HG03097 (cell line): Measurements from ENCODE around the gene MID1.

ENCODE experiments used
- ATAC-seq: cut with Tn5 transposase; IDR thresholded peaks from one replicate; pipeline ENCODE4 v1.9.1; 2021; ENCODE audit not compliant: unreplicated experiment, low FRiP score

The MID1 gene

DNA sequence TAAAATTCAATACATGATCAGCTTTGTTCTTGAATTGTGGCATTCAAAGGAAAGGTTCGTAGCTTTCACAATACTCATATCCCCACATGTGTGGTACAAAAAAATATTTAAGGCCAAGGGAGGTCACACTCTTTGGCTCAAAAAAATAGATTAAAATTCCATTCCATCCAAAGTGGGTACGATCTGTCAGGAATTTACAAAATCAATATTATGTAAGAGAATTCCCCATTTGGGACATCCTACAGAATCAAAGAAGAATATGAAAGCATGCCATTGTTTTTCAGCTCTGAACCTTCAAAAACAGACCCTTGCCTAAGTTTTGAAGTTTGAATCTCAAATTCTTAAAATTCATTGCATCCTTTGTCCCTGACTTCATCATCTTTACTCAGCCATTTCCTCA is 85.8 kb downstream of the MID1 start:
- ATAC-seq = no peak

DNA sequence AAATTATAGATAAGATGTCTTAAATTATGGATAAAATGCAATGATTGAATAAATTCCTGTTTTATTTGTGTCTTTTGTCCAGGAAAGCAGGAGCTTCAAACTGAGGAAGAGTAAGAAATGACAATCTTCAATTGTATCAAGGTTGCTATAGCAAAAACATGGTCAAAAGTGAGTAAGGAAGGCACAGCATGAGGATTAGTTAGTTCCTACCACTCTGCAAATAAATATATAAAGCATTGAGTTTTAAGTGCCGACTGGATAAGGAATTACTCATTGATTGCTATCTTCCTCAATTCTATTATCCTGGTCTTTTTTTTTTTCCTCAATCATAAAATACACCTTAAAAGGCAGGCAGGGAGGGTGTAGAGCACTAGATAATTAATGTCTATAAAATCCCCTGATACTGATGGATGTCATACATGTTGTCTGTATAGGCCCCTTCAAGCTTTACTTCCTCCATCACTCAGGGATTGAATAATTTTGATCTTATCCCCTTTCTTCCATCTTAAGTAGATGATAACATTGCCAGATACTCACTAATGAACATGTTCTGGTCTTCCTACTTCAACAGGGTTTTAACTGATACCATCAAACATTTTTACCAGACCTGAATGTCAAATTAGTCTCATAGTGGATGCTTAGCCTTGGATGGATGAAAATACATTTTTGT is 86.6 kb downstream of the MID1 start:
- no peak for ATAC-seq

DNA sequence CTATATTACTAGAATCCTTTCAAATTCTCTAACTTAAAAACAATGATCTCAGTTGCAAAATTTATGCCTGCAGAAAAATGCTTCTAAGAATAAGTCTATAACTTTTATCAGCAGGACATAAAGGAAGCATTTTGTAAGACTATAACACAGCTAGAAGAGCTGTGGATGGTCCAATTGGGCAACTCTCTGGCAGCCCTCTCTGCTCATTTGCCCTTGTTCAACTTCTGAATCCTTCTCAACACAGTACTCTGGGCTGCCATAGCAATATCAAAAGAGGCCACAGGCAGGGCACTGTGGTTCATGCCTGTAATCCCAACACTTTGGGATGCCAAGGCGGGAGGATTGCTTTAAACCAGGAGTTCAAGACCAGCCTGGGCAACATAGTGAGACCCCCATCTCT is 88.5 kb downstream of the MID1 start:
- ATAC-seq = no peak

DNA sequence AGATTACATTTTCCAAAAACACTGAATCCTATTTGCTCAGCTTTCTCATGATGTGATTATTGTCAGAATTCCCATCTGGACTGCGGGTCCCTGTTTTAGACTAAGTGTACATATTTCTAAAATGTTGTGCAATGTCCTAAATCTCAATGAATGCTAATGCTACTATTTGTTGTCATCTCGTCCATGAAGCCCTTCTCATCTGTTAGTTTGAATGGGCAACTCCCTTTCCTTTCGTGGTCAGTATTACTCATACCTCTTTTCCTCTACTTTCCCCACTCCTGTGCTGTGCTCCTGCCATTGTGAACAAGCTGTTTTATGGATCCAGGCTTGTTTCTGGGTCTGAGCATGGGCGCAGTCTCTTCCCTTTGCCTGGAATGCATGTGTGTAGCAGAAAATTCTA is 91.0 kb downstream of the MID1 start:
- no peak for ATAC-seq

DNA sequence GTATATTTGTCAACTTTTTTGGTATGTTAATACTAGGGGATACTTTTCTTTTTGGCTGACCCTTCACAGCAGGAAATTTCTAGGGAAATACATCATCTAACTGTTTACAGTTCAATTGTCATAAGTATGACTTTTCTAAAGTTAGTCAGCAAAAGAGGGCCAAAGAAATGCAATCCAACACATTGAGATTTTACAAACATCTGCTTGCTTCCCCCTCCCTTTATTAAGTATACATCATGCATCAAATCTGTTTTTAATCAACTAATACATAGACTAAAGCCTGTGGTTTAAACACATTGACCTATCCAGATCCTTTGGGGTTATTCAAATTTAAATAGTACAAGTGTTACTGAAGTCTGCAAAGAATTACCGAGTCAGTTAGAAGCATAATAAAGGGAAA is 93.9 kb downstream of the MID1 start:
- no peak for ATAC-seq

DNA sequence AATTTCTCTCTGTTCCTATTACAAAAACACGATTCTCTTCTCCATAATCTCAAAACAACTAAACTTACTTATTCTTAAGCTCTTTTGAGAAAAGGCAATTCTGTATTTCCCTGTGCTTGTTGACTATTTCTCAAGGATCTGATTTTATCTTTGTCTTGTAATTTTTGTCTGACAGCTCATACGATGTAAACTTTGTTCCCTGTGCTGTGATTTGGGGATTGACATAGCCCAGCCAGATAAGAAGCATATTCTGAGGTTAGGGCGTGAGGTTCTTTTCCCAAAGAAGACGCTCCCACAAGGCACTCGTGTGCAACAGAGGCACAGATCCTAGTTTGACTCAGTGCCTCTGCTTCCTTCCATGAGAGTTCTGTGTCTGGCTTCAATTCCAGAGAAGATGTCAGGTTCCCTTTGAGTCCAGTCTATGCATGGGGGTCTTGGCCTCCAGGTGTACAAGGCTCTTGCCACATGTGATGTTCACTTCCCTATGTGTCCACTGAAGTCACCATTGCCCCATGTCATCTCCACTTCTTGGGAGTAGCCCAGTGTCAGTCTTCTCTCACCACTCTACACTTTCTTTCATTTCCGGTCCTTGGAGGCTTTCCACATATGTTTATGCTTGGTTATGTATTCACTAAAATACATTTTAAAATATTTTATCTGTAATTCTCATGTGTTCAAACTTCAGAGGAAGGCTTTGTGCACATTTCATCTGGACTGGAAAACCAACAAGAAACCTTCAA is 94.8 kb downstream of the MID1 start:
- ATAC-seq = no peak

DNA sequence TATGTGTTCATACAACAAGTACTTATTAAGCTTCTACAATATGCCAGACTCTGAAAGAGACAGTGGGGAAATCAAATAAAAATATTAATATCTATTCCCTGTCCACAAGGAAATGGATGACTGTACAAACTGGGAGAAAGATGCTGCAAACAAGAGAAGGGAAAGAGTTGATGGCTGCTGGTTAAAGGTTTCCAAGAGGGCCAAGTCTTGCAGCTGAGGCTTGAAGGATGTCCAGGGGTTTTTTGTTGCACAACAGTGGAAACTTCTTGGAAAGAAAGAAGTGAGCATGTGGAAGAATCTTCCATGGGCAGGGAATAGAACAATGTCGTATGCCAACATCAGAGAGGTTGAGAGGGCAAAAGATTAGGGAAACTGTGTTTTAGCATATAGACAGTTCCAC is 95.8 kb downstream of the MID1 start:
- ATAC-seq = no peak

DNA sequence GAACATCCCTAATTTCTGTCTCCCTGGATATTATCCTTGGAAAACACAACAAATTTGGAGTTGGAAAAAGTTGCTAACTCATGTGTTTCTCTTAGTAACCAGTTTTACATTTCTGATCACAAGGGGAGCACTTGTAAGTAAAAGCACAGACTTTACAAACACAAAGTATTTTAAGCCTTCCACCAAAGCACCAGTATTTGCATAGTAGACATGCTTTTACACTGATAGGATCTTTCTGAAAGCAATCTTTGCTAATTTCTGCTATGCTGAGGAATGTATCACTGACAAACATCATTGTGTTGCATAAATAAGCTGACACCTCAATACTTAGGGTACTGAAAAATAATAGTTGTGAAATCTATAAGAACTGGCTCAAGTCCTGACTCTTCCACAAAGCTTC is 100.6 kb downstream of the MID1 start:
- no peak for ATAC-seq

DNA sequence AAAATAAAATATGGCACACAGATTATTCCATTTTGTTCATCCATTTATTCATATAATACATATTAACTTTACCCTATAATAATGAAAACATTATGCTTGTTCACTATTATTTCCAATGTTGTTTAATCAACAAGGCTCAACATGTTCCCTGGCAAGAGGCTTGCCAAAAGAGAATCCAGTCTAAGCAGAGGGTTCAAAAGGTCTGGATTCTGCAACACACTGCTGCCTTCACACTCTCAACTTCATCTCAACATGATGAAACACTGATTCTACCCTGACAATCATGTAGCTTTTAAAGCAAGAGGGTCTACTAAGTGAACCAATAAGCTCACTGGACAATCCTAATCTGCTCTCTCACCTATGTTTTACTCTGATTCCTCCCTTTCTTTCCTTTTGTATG is 101.1 kb downstream of the MID1 start:
- no peak for ATAC-seq

DNA sequence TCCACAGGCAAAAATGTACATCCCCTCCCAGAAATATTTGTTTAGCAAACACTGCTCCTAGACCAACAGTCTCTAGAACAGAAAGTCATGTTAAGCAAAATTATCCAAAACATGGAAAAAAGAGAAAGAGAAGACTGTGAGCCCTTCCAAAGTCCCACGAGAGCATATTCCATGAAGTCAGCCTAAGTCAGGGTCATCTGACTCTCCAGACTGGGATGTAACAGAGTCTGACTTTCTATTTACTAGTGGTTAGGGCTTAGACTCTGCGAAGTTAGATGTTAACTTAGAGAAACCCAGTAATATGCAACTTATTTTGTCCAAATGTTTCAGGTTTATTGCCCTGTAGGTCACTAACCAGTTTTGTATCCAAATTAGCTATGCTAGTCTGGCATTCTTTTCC is 102.3 kb downstream of the MID1 start:
- no peak for ATAC-seq

DNA sequence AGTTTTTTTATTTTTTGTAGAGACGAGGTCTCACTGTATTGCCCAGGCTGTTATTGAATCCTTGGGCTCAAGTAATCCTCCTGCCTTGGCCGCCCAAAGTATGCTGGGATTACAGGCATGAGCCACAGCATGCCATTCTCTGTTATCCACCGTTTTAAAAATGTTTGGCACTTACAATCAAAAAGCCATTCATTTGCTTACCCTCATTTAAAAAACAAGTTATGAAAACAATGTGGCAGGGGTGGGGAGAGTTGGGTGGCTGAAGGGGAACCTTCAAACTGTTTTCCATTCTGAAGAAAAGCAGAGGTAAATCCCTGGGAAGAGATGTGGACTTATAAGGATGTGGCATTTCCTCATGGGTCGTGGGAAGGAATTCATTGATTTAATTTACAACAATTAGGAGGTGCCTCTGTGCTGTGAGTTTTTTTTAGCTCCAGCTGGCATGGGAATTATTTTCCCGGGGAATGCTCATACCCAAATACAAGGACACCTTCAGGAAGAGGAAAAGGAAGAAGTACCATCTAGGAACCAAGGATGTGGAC is 103.5 kb downstream of the MID1 start:
- no peak for ATAC-seq

DNA sequence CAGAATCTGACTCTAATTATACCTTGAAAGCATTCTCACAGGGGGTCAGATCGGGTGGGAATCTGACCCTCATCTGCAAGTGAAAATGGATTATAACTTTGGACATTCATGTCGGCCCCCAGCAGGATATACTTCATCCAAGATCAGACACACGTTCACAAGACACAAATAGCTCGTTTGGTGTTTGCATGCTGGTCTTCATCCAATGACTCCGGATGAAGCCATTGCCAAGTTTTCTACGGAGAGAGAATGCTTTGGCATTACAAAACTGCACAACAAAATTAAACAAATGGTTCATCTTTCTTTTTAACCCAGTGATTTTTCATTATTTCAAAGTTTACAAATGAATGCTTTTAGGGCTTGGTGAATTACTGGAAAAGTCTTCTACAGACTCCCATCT is 105.5 kb downstream of the MID1 start:
- ATAC-seq = no peak

DNA sequence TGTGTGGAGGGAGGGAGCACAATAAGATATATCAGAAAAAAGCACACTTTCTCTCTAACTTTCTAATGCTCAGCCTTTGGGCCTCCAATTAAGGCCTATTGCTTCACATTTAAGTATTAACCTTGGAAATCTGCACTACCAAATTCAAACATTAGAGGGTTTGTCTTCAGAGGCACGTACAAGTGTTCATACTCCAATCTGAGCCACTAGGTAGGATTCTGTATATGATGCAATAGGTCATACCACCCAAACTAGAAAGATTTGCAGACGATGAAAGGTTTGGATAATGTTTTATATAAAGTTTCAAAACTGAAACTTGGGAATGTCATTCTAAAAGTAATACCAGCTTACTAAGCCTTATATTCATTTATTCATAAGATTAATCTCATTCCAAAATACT is 106.4 kb downstream of the MID1 start:
- no peak for ATAC-seq

DNA sequence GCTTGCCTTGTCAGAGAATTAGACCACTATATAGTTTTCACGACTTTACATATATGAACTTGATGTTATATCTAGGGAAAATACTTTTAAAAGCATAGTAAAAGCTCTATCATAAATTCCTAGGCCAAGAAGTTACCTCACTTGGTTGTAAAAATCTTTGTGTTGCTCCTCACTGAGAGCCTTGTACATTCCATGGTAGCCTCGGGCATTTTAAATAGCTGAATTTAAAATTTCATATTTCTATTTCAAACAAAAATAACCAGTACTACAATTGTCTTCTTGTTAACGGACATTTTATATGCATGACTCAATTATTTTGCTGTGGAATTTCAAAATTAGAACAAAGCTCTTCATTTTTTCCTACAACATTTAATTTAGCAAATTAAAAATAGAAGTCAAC is 107.6 kb downstream of the MID1 start:
- ATAC-seq = no peak

DNA sequence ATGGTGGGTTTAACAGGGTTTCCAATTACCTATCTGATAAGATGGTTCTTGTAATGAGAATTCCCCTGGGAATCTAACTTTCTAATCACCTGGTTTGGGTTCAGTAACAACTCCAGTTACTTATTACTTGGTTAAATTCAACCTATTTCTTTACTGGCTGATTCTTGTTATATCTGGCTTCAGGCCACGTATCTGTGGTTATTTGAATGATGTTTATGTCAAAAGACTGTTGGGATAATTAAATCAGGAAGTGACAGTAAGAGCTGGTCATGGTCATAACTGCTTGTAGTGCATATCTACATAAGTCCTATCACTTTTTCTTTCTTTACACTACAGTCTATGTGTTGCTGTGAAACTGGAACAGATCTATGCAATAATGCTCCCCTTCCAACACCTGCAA is 108.1 kb downstream of the MID1 start:
- no peak for ATAC-seq

DNA sequence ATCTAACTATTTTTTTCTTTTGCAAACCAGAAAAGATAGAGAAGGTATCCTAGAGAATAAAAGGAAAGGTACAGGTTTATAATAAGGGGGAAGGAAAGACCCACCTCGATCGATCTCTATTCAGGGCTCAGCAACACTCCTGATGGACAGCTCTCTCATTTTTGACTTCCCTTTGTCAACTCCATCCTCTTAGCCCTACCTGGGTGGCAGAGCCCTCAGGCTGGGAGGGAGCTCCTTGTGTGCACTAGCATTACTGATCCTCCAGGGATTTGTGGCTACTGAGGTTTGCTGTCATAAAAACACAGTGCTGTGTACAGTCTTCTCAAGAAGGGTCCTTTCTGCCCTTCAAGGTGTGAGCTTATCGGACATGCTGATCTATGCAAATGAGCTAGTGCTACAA is 111.0 kb downstream of the MID1 start:
- no peak for ATAC-seq

DNA sequence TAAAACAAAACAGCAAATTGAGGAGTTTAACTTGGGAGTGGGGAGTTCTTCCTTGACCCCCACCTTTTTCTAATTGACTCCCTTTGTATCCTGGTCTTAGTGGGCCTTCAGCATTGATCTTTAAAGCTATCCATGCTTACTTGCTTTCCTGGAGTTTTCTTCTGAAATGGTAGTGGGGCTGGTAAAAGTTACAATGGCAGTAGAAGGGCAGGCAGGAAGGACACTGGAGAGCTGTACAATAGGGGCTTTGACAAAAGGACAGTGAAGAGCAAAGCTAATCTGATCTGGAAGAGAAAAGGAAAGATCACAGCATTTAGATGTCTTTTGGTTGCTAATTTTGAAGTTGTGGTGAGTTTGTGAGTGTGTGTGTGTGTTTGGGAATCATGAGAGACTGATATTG is 111.5 kb downstream of the MID1 start:
- ATAC-seq = no peak

DNA sequence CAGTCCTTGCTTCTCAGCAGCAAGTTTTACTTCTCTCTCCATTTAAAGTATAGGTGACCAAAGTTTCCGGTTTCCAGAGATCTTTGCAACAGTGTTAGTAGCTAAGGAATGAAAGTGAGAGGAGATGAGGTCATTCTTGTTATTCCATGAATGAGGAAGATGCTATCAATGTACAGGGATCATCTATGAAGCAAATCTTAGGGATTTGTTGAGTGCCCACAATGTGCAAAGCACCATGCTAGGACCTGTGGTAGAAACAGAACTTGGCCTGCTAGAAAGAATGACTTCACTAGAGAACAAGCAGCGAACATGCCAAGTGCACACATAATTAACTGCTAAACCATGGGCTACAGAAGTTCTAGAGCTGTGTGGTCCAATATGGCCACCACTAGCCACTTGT is 112.5 kb downstream of the MID1 start:
- no peak for ATAC-seq

DNA sequence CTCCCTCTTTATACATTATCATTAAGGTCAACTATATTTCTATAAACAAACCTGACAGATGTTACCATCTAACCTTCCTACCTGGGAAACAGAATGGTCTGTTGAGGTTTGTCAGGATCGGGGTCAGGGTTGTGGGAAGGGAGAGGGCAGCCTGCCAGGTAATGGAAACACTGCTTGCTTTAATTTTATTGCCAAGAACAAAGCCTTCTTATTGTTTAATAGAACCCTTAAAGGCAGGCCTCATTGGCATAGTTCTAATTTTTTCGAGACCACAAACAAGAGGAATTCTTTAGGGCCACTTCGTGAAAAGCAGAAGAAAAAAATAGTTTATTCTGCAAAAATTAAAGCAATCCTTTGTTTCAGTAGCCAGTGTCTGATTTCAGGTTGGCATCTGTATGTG is 113.2 kb downstream of the MID1 start:
- no peak for ATAC-seq

DNA sequence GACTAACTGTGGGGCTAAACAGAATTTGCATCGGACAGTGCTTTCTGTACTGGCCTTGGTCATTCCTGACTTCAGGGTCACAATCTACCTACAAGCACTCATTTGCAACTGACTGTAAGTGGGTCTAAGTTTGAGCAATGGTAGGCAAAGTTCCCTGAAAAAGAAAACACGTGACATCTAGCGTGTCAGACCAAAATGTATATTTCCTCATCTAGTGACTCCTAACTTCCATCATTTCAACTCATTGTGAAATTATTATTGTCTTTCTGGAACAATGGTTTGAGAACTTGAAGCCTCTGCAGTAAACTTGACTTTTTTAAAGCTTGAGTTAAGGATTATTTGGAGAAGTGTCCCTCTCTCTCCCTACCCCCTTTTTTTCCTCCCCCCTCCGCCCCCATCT is 113.6 kb downstream of the MID1 start:
- ATAC-seq = no peak

DNA sequence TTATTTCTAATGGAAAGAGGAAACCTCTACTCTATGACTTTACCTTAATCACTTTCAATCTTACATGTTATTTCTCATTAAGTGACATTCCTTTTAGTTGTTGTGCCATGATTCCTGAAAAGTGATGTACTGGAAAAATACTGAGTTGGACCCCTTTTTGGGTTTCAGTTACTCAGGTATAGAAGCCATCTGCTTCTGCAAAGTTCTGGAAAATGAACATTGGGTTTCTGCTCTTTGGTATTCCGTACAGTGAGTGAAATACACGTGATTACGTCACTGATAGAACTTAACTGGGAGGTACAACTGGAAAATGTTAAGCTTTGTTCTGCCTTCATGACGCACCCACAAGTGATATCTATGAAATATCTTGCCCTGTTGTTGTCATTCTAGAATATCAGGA is 114.7 kb downstream of the MID1 start:
- ATAC-seq = no peak

DNA sequence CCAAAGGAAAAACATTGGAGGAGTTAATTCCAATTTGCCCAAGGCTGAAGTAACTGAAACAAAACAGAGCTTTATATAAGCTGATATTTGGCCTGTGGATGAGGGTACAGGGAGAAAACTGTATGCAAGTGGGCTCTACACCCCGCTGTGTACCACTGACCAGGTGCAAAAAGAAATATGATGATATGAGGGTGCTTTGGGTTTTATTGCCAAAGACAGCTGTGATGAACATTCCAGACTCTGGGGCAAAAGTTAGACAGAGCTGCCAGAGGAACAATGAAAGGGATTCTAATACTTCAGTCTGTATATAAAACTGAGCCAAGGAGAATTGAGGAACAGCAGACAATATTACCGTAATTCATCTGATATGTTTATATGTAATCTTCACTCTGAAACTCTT is 117.4 kb downstream of the MID1 start:
- no peak for ATAC-seq
